ENCODE data around the gene PRR20E.
"Not testable (repeated sequence)": the region's sequence is repeated elsewhere in the genome, so short reads cannot be mapped to it uniquely, and the experiment has no call there.

The PRR20E gene

GRCh38 chr13:57166897-57167296 is at the start of gene PRR20E:
Gene PRR20E (plus strand): TSS chr13:57167197. CDS start chr13:57167584, 387 bp downstream.
- DNase-seq (ENCODE audit: low read depth in 2 of 2) = not testable (repeated sequence)

GRCh38 chr13:57123681-57124080 is 43.3 kb upstream of the PRR20E start:
- no peak for DNase-seq (ENCODE audit: low read depth in 2 of 2)

GRCh38 chr13:57128909-57129308 is 38.1 kb upstream of the PRR20E start:
- DNase-seq (ENCODE audit: low read depth in 2 of 2) = no peak

DNA sequence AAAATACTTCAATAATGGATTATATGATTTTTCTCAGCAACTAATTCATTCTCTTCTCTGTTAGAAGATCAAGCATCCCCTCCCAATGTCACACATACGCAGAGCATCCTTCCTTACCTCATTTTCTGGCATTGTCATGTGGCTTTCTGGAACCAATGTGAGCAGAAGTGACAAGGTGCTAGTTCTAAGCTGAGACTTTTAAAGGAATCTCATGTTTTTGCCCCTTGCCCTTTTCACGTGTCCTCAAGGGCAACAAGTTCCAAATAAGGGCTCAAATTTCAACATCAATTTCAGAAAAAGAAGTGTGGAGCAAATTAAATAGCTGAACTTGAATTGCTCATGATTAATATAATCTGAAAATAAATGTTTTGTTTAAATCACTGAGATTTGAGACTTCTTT is 30.9 kb upstream of the PRR20E start:
- no peak for DNase-seq (ENCODE audit: low read depth in 2 of 2)

DNA sequence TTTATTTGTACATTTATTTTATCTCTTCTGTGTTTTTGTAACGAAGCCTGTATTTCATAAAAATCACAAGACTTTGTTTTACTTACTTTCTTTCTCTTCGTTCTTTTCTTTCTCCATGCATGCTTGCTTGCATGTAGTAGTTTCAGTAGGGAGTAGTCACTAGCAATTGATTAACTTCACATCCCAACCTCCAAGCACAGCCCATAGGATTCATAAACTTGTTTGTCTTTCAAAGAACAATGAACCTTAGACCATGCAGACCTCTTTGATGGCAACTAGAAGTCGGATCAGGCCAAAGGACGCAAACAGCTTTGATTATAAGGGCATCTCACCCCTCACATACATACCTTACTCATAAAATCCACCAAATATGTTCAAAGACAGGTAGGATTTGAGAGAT is 29.4 kb upstream of the PRR20E start:
- DNase-seq (ENCODE audit: low read depth in 2 of 2) = no peak

DNA sequence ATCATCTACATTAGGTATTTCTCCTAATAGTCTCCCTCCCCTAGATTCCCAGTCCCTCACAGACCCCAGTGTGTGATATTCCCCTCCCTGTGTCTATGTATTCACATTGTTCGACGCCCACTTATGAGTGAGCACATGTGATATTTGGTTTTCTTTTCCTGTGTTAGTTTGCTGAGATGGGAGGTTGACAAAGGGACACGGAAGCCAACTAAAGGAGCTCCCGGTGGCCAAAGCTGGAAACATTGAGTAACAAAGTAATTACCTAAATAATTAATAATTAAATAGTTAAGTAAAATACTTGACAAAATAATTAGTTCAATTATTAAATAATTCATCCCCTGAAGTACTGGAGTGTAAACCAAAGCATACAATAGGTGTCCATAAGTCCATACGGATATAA is 28.0 kb upstream of the PRR20E start:
- no peak for DNase-seq (ENCODE audit: low read depth in 2 of 2)

GRCh38 chr13:57139781-57140180 is 27.2 kb upstream of the PRR20E start:
- DNase-seq (ENCODE audit: low read depth in 2 of 2) = not testable (repeated sequence)

DNA sequence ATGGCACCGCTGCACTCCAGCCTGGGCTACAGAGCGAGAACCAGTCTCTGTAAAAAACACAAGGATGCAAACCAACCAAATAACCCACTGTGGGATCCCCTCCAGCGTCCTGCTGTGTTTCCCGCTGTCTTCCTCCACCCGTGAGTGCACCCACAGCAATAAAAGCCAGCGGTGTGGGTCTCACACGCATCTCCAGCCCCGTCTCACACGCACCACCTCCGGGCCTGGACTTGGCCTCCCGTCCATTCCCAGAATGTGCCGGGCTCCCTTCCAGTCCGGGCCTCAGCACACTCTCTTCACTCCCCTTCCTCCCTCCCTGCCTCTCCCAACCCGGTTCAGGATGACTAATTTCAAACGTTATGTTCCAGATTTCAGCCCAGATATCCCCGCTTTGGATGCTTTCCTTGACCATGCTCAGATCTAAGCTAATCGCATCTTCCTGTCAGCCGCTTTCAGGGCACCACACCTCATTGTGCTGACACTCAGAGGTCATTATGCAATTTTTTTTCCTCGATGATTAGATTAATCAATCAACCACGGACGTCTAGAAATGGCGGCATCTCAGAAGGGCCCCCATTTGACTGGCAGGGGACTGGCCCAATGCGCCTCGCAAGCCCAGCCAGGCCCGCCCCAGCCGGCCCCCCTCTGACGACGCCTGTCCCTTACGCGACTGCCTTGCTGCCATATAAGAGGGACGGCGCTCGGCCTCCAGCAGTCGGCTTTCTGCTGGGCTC is 26.6 kb upstream of the PRR20E start, which contains the start of gene PRR20A:
Gene PRR20A (plus strand): TSS at position 684 of the 734 bp plus-strand sequence. CDS start 387 bp downstream, outside the sequence.
- not testable (repeated sequence) for DNase-seq (ENCODE audit: low read depth in 2 of 2)

DNA sequence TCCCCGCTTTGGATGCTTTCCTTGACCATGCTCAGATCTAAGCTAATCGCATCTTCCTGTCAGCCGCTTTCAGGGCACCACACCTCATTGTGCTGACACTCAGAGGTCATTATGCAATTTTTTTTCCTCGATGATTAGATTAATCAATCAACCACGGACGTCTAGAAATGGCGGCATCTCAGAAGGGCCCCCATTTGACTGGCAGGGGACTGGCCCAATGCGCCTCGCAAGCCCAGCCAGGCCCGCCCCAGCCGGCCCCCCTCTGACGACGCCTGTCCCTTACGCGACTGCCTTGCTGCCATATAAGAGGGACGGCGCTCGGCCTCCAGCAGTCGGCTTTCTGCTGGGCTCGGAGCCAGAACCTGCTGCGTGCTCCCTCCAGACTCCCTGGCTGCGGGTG is 19.8 kb upstream of the PRR20E start, which contains the start of gene PRR20B:
Gene PRR20B (plus strand): TSS at position 301 of the 400 bp plus-strand sequence. CDS start 387 bp downstream, outside the sequence.
- not testable (repeated sequence) for DNase-seq (ENCODE audit: low read depth in 2 of 2)

GRCh38 chr13:57148106-57148505 is 18.9 kb upstream of the PRR20E start:
- DNase-seq (ENCODE audit: low read depth in 2 of 2) = not testable (repeated sequence)

DNA sequence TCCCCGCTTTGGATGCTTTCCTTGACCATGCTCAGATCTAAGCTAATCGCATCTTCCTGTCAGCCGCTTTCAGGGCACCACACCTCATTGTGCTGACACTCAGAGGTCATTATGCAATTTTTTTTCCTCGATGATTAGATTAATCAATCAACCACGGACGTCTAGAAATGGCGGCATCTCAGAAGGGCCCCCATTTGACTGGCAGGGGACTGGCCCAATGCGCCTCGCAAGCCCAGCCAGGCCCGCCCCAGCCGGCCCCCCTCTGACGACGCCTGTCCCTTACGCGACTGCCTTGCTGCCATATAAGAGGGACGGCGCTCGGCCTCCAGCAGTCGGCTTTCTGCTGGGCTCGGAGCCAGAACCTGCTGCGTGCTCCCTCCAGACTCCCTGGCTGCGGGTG is 13.2 kb upstream of the PRR20E start, which contains the start of gene PRR20C:
Gene PRR20C (plus strand): TSS at position 301 of the 400 bp plus-strand sequence. CDS start 387 bp downstream, outside the sequence.
- DNase-seq (ENCODE audit: low read depth in 2 of 2) = not testable (repeated sequence)

- not testable (repeated sequence) for DNase-seq (ENCODE audit: low read depth in 2 of 2)
Measured at GRCh38 chr13:57160332-57160731, 6.7 kb upstream of the PRR20E start, which contains the start of gene PRR20D. Gene PRR20D (plus strand): TSS chr13:57160632. CDS start chr13:57161019, 387 bp downstream.

- no peak for DNase-seq (ENCODE audit: low read depth in 2 of 2)
Measured at GRCh38 chr13:57191667-57192066, 24.7 kb downstream of the PRR20E start.

- no peak for DNase-seq (ENCODE audit: low read depth in 2 of 2)
Measured at GRCh38 chr13:57212989-57213388, 46.0 kb downstream of the PRR20E start.
